Lower leg skin (tissue), 4 donors: ENCODE data around the gene ORC3. TPM values are rescaled to one million over a fixed set of nuclear protein-coding genes. Genes with fewer than 3 reads are reported as not detected.

Source experiments
- DNase-seq, 2 donors: peaks; one replicate each; pipeline ENCODE4 v3.0.0-alpha.2; 2019; ENCODE audit warnings: low spot score in 2 of 2
- H3K4me3 ChIP-seq: fragments of 200-600 bp; sonication (generic); 2 replicates; pipeline ENCODE4 v1.5.1; 2017; ENCODE audit warnings: mild to moderate bottlenecking, low read depth; ENCODE audit not compliant: poor library complexity, severe bottlenecking
- POLR2A ChIP-seq, 2 donors: fragments of 450-650 bp; IDR thresholded peaks; one replicate each; pipeline ENCODE4 v1.6.1; 2016 to 2017; ENCODE audit warnings: antibody characterized with exemption in 2 of 2, mild to moderate bottlenecking in 1 of 2, moderate library complexity in 1 of 2
- WGBS, 2 donors: methylation state at CpG; one replicate each; pipeline ENCODE4 v1.1.5; 2018; 5-methylcytosine and 5-hydroxymethylcytosine counted together
- intact Hi-C: fragments of 100-400 bp; cut with DNase I; formaldehyde crosslinking; loops from one replicate; pipeline ENCODE4 v1.15.0; 2023; ENCODE audit warnings: low total_unique reads
- total RNA-seq, 4 donors: library from RNA; depleted of rRNA; stranded (reverse); fragments of >200 nt; gene quantifications; one replicate each; pipeline ENCODE4 v1.1.0, GENCODE V29; 2016
- TF ChIP-seq, protein P1 (sequence below), 3 donors: fragments of 450-650 bp; IDR thresholded peaks; one replicate each; pipeline ENCODE4 v1.5.1; 2016; ENCODE audit warnings: antibody characterized with exemption in 3 of 3, mild to moderate bottlenecking in 3 of 3, moderate library complexity in 2 of 3

The ORC3 gene
- total RNA-seq, 4 donors from 2014 or later, result 9.9 to 19.1 (median 12.7) TPM

DNA sequence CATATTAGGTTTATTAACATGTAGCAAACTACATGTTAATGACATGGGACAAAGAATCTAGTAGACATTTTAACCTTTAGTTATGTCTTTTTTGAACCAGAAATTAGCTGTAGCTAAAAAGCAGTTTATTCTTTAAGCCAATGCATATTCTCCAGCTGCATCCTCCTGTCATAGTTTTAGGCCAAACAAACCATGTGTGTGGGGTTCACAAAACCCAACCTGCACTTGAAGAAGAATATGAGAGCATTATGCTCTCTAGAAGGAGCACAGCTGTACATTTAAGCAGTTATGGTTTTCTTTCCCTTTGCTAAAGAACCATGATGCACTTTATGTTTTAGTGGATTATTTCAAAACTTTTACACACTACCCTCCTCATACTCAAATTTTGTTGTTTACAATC, 65.9 kb downstream of the ORC3 start:
- DNase-seq, result no peak
- intact Hi-C loops, result no loop called here
- TF ChIP-seq, protein P1, sequence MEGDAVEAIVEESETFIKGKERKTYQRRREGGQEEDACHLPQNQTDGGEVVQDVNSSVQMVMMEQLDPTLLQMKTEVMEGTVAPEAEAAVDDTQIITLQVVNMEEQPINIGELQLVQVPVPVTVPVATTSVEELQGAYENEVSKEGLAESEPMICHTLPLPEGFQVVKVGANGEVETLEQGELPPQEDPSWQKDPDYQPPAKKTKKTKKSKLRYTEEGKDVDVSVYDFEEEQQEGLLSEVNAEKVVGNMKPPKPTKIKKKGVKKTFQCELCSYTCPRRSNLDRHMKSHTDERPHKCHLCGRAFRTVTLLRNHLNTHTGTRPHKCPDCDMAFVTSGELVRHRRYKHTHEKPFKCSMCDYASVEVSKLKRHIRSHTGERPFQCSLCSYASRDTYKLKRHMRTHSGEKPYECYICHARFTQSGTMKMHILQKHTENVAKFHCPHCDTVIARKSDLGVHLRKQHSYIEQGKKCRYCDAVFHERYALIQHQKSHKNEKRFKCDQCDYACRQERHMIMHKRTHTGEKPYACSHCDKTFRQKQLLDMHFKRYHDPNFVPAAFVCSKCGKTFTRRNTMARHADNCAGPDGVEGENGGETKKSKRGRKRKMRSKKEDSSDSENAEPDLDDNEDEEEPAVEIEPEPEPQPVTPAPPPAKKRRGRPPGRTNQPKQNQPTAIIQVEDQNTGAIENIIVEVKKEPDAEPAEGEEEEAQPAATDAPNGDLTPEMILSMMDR (IDR thresholded peaks at IDR 0.05), result no peak
- TF ChIP-seq POLR2A (IDR thresholded peaks at IDR 0.05), result no peak
- H3K4me3 ChIP-seq, result no peak overlapping the region

DNA sequence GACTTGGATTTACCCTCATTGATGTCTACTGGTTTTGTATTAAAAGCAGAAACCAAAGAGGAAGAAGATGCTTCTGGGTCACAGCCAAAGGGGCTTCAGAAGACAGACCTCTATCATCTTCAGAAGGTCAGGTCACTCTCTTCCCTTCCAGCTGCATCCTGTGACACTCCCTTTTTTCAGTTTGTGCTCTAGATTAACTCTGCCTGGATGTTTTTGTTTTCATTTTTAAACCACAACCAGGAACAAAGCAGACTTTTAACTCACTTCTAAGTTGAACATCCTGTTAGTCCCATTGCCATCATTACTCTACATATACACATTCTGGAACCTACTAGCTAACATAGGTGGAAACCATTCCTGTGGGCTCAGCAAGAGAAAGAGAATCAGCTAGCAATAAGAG, 66.9 kb downstream of the ORC3 start:
- no peak for TF ChIP-seq POLR2A (IDR thresholded peaks at IDR 0.05)
- TF ChIP-seq, protein P1 (IDR thresholded peaks at IDR 0.05), result no peak
- H3K4me3 ChIP-seq, result no peak overlapping the region
- intact Hi-C loops, result no loop called here
- DNase-seq, result no peak

DNA sequence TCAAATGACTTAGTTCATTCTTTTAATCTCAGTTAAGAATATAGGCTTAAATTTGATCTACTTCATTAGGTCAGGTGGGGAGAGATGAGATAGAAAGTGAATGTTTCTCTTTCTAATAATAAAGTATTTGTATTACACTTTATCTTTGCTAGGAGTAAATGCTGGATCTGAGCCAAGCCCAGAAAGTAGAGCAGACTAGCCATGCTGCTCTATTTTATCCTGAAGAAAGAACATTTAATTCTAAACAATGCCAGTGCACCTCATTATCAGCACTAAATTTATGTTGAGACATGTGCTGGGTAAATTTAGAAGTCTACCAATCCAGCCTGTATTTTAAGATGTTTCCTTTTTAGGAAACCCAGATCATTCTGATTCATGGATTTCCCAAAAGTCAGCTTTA, 68.6 kb downstream of the ORC3 start:
- DNase-seq, result no peak
- TF ChIP-seq, protein P1 (IDR thresholded peaks at IDR 0.05), result no peak
- TF ChIP-seq POLR2A (IDR thresholded peaks at IDR 0.05), result no peak
- intact Hi-C loops, result no loop called here
- no peak overlapping the region for H3K4me3 ChIP-seq

DNA sequence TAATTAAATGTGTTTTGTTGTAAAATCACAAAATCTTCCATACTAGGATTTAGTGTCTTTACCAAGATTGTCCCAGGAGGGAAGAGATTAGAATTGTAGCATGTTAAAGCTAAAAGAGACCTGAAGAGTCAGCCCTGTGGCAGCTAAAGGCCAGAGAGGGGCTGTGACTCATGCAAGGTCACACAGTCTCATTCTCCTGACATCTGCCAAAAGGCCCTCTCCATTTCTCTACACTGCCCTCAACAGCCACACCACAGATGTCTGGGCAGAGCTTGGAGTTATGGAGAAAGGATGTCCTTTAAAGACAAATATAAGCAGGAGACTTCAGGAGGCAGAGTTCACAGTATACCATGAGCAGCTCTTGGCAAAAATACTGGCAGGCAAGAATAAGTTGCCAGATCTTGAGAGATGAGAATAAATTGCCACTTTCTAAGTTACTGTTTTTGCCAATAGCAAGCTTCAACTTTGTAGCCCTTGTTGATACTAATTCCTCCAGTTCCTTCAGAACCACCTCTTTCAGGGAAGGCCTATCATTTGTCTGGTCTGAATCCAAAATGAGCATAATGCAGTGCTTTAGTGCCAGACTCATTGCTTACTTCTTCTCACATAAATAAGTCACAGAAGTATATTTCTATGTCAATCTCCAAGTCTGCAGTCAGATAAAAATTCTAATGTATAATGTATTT, 70.4 kb downstream of the ORC3 start:
- no peak for DNase-seq
- TF ChIP-seq, protein P1 (IDR thresholded peaks at IDR 0.05), result no peak
- no peak for TF ChIP-seq POLR2A (IDR thresholded peaks at IDR 0.05)
- intact Hi-C loops, result no loop called here
- H3K4me3 ChIP-seq, result no peak overlapping the region

DNA sequence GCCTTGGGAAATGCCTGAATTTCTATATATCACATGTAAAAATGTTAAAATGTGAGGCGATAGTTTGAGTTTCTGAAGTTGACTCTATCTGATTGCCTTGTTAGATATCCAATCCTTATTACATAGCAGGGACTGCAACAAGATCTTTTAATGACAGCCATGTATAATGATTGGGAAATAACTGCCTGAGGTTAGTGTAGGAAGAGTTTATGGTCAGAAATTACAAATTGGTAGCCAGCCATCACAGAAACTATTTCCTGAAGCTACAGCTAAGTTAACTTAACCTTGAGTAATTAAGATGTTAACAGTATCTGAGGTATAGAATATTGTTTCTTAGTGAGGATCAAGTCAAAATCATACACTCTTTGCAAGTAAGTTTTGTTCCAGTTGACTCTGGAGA, 71.1 kb downstream of the ORC3 start:
- 97 to 98% methylated on average over 1 of the region's 1 CpG for WGBS, 2 donors

More for the DNA sequence above, 71.1 kb downstream of the ORC3 start:
- intact Hi-C loops, result no loop called here
- TF ChIP-seq POLR2A (IDR thresholded peaks at IDR 0.05), result no peak
- TF ChIP-seq, protein P1 (IDR thresholded peaks at IDR 0.05), result no peak
- no peak overlapping the region for H3K4me3 ChIP-seq
- DNase-seq, result no peak
